IMR-90 (cell line): ENCODE data around the gene TNS3. TPM values are rescaled to one million over a fixed set of nuclear protein-coding genes. Genes with fewer than 3 reads are reported as not detected.

Source experiments
- ATAC-seq: fragments of 200-7000 bp; cut with Tn5 transposase; 2 replicates; pipeline ENCODE4 v1.9.1; 2020; ENCODE audit warnings: low read depth, mild to moderate bottlenecking, moderate library complexity
- BruUV-seq: library from RNA; stranded (reverse); fragments of 400-500 nt; replicated peaks from 2 replicates; lab custom pipeline; 2021; lab: Mats Ljungman, UMichigan
- CTCF ChIA-PET: fragments of 300-600 bp; formaldehyde crosslinking; extraction: SDS; loops from one replicate; lab custom pipeline; 2021; ENCODE audit warnings: antibody characterized with exemption; lab: Yijun Ruan, JAX
- POLR2A ChIA-PET: fragments of 300-600 bp; sonication (Branson Sonifier 250); formaldehyde crosslinking; loops from one replicate; lab custom pipeline; 2022; ENCODE audit warnings: antibody characterized with exemption; ENCODE audit not compliant: unreplicated experiment; lab: Charles Lee
- DNase-seq: peaks from one replicate; pipeline ENCODE4 v3.0.0; 2013
- H2AFZ ChIP-seq: replicated peaks from 2 replicates; pipeline ENCODE3; 2013; ENCODE audit warnings: low read length, mild to moderate bottlenecking; ENCODE audit not compliant: poor library complexity
- H2AK5ac ChIP-seq: 2 replicates; pipeline ENCODE4 v1.6.1; 2013; ENCODE audit warnings: low read depth, low read length, inconsistent platforms
- H2AK9ac ChIP-seq: replicated peaks from 2 replicates; pipeline ENCODE3; 2013; ENCODE audit warnings: mild to moderate bottlenecking, low read depth, low read length, moderate library complexity; ENCODE audit not compliant: poor library complexity
- H2BK120ac ChIP-seq: 2 replicates; pipeline ENCODE4 v1.6.1; 2013; ENCODE audit warnings: low read depth, low read length, inconsistent platforms
- H2BK15ac ChIP-seq: 3 replicates; pipeline ENCODE4 v1.6.1; 2013; ENCODE audit warnings: low read depth, low read length, inconsistent platforms
- H2BK20ac ChIP-seq: 2 replicates; pipeline ENCODE4 v1.6.1; 2013; ENCODE audit warnings: low read depth, mild to moderate bottlenecking, inconsistent platforms, low read length, moderate library complexity
- H2BK5ac ChIP-seq: 2 replicates; pipeline ENCODE4 v1.6.1; 2013; ENCODE audit warnings: mild to moderate bottlenecking, low read depth, low read length, inconsistent platforms; ENCODE audit not compliant: poor library complexity, severe bottlenecking
- H3K14ac ChIP-seq: replicated peaks from 2 replicates; pipeline ENCODE4 v1.6.1; 2013; ENCODE audit warnings: low read depth, low read length, inconsistent platforms
- H3K18ac ChIP-seq: 2 replicates; pipeline ENCODE4 v1.6.1; 2013; ENCODE audit warnings: low read depth, low read length, control low read depth
- H3K23ac ChIP-seq: 2 replicates; pipeline ENCODE4 v1.6.1; 2013; ENCODE audit warnings: low read depth, low read length, inconsistent platforms
- H3K27ac ChIP-seq: 2 replicates; pipeline ENCODE4 v1.5.1; 2013; ENCODE audit warnings: mild to moderate bottlenecking, control low read depth, low read length; ENCODE audit not compliant: insufficient read depth
- H3K27me3 ChIP-seq: 2 replicates; pipeline ENCODE4 v1.6.1; 2013; ENCODE audit warnings: low read length; ENCODE audit not compliant: control insufficient read depth, insufficient read depth
- H3K36me3 ChIP-seq: 2 replicates; pipeline ENCODE4 v1.6.1; 2013; ENCODE audit warnings: low read length, mixed read lengths; ENCODE audit not compliant: control insufficient read depth, insufficient read depth
- H3K4ac ChIP-seq: 2 replicates; pipeline ENCODE4 v1.6.1; 2013; ENCODE audit warnings: low read depth, low read length, inconsistent platforms
- H3K4me1 ChIP-seq: 2 replicates; pipeline ENCODE4 v1.6.1; 2013; ENCODE audit warnings: low read length, mixed read lengths; ENCODE audit not compliant: control insufficient read depth, insufficient read depth
- H3K4me2 ChIP-seq: 2 replicates; pipeline ENCODE4 v1.6.1; 2013; ENCODE audit warnings: low read depth, mild to moderate bottlenecking, control low read depth, low read length, moderate library complexity
- H3K4me3 ChIP-seq: 2 replicates; pipeline ENCODE4 v1.5.1; 2013; ENCODE audit warnings: low read depth, mild to moderate bottlenecking, control low read depth, low read length, moderate library complexity; ENCODE audit not compliant: insufficient read depth
- H3K56ac ChIP-seq: 2 replicates; pipeline ENCODE4 v1.6.1; 2013; ENCODE audit warnings: low read length, inconsistent platforms; ENCODE audit not compliant: insufficient read depth; ENCODE audit errors: extremely low read depth
- H3K79me1 ChIP-seq, 2 experiments: 2 replicates each; pipeline ENCODE4 v1.6.1; 2013; ENCODE audit warnings: low read length in 2 of 2, inconsistent platforms in 1 of 2, low read depth in 1 of 2
- H3K9ac ChIP-seq: 2 replicates; pipeline ENCODE4 v1.6.1; 2013; ENCODE audit warnings: low read depth, low read length, control low read depth
- H3K9me1 ChIP-seq: 2 replicates; pipeline ENCODE4 v1.6.1; 2013; ENCODE audit warnings: low read length, inconsistent platforms; ENCODE audit not compliant: insufficient read depth
- H3K9me3 ChIP-seq: 2 replicates; pipeline ENCODE4 v1.6.1; 2013; ENCODE audit warnings: low read length; ENCODE audit not compliant: control insufficient read depth, insufficient read depth
- H4K20me1 ChIP-seq: 2 replicates; pipeline ENCODE4 v1.6.1; 2013; ENCODE audit warnings: low read length, inconsistent platforms; ENCODE audit not compliant: insufficient read depth
- H4K5ac ChIP-seq: 2 replicates; pipeline ENCODE4 v1.6.1; 2013; ENCODE audit warnings: mild to moderate bottlenecking, low read depth, low read length, control low read depth
- H4K8ac ChIP-seq, 2 experiments: 2 replicates each; pipeline ENCODE4 v1.6.1; 2013; ENCODE audit warnings: low read depth in 2 of 2, low read length in 2 of 2, control low read depth in 1 of 2, inconsistent platforms in 1 of 2
- H4K91ac ChIP-seq: 2 replicates; pipeline ENCODE4 v1.6.1; 2013; ENCODE audit warnings: low read depth, low read length, inconsistent platforms; ENCODE audit not compliant: insufficient read depth
- BHLHE40 ChIP-seq: fragments of 150-350 bp; IDR thresholded peaks from 2 replicates; pipeline ENCODE4 v1.6.1; 2016; ENCODE audit warnings: mild to moderate bottlenecking, low read depth, low read length
- ELK1 ChIP-seq: fragments of 150-350 bp; IDR thresholded peaks from 2 replicates; pipeline ENCODE4 v1.6.1; 2016; ENCODE audit warnings: low read depth, mild to moderate bottlenecking, low read length, moderate library complexity, borderline replicate concordance
- FOS ChIP-seq: fragments of 150-350 bp; IDR thresholded peaks from 2 replicates; pipeline ENCODE4 v1.6.1; 2016; ENCODE audit warnings: low read depth, low read length
- POLR2A ChIP-seq: IDR thresholded peaks from 2 replicates; pipeline ENCODE4 v1.6.1; 2012; ENCODE audit warnings: mild to moderate bottlenecking, low read depth, low read length
- RCOR1 ChIP-seq: IDR thresholded peaks from 2 replicates; pipeline ENCODE4 v1.6.1; 2012; ENCODE audit warnings: mild to moderate bottlenecking, low read length, improper control_type of control experiment; ENCODE audit not compliant: insufficient replicate concordance
- RFX5 ChIP-seq: IDR thresholded peaks from 2 replicates; pipeline ENCODE4 v1.8.0; 2012; ENCODE audit warnings: low read depth, mild to moderate bottlenecking, low read length, moderate library complexity
- WGBS, 2 experiments: methylation state at CpG; one replicate each; pipeline versions ENCODE4 v1.1.5 to v1.1.7; 2013; ENCODE audit warnings: missing lambda C conversion rate in 2 of 2; ENCODE audit not compliant: insufficient read length in 1 of 2; ENCODE audit errors: extremely low coverage in 2 of 2; 5-methylcytosine and 5-hydroxymethylcytosine counted together
- dilution Hi-C: fragments of 300-500 bp; cut with HindIII; formaldehyde crosslinking; loops from one replicate; pipeline ENCODE4 v1.14.3; 2018; ENCODE audit warnings: low sequenced_read_pairs; ENCODE audit not compliant: unreplicated experiment
- in situ Hi-C: fragments of 300-500 bp; cut with MboI; formaldehyde crosslinking; loops from 3 replicates; pipeline ENCODE4 v1.14.3; 2019; ENCODE audit warnings: low sequenced_read_pairs, inconsistent platforms, mixed read lengths
- intact Hi-C: fragments of 100-400 bp; cut with micrococcal nuclease; formaldehyde crosslinking; loops from 2 replicates; pipeline ENCODE4 v1.10.0; 2022
- polyA plus RNA-seq, 3 experiments: library from polyadenylated mRNA; depleted of rRNA; stranded (reverse); fragments of >200 nt; gene quantifications; 2 replicates each; pipeline ENCODE4 v1.2.3, GENCODE V29; 2012; ENCODE audit warnings: low replicate concordance in 1 of 3
- total RNA-seq: library from RNA; depleted of rRNA; stranded (reverse); fragments of >200 nt; gene quantifications from 2 replicates; pipeline ENCODE4 v1.2.3, GENCODE V29; 2012

The TNS3 gene
- total and polyA plus RNA-seq, 2 of the 4 experiments (the other 2 are of a cell fraction), result 64.3 to 79.2 TPM

- in situ Hi-C loops, result no loop called here
- Histone ChIP-seq H4K5ac (no peak overlapping the region), H2AK9ac (no peak overlapping the region), H4K91ac (no peak overlapping the region), H3K9me3 (0 out of 2 replicates have a peak, but pooled peaks cover 2% of the 10 kb centered on the region), H3K4me1 (peaks cover 10% of the 10 kb centered on the region; the same call in 1 of the 2 replicates), H3K23ac (no peak overlapping the region), H2BK15ac (no peak overlapping the region), H3K79me1 (peaks cover 8 to 70% of the 10 kb centered on the region in 2 experiments; a peak in 3 of 4 replicates), H3K56ac (no peak overlapping the region), H4K20me1 (peaks cover 30% of the 10 kb centered on the region), H3K4me2 (no peak overlapping the region), H2BK20ac (no peak overlapping the region), H3K9me1 (peaks cover 39% of the 10 kb centered on the region), H3K4ac (no peak overlapping the region), H3K9ac (no peak overlapping the region), H3K14ac (no peak overlapping the region), H2BK120ac (no peak overlapping the region), H3K27ac (no peak overlapping the region), H2AK5ac (no peak overlapping the region), H4K8ac (no peak overlapping the region), H3K4me3 (no peak overlapping the region), H2BK5ac (no peak overlapping the region), H3K27me3 (no peaks in the 10 kb centered on the region), H3K18ac (no peak overlapping the region), H3K36me3 (peaks cover 52% of the 10 kb centered on the region), H2AFZ (no peak overlapping the region)
- ATAC-seq (no peak), DNase-seq (no peak)
- TF ChIP-seq RCOR1, result no peak
- TF ChIP-seq FOS, result no peak
- TF ChIP-seq RFX5, result no peak
- TF ChIP-seq BHLHE40, result no peak
- TF ChIP-seq ELK1, result no peak
- TF ChIP-seq POLR2A, result no peak
- dilution Hi-C loops, result no loop called here
- WGBS, 2 experiments, result 100% methylated on average over 3 of the region's 11 CpGs; no CpG with 5 or more reads in 1 of the 2 experiments
- no TSS peak for BruUV-seq
- intact Hi-C loops, result no loop called here
- ChIA-PET CTCF (no interaction called here), POLR2A (no interaction called here)
Measured at GRCh38 chr7:47420122-47420780, 161.7 kb downstream of the TNS3 start.
